ENCODE data around the gene MOV10L1.

MOV10L1 gene

DNA sequence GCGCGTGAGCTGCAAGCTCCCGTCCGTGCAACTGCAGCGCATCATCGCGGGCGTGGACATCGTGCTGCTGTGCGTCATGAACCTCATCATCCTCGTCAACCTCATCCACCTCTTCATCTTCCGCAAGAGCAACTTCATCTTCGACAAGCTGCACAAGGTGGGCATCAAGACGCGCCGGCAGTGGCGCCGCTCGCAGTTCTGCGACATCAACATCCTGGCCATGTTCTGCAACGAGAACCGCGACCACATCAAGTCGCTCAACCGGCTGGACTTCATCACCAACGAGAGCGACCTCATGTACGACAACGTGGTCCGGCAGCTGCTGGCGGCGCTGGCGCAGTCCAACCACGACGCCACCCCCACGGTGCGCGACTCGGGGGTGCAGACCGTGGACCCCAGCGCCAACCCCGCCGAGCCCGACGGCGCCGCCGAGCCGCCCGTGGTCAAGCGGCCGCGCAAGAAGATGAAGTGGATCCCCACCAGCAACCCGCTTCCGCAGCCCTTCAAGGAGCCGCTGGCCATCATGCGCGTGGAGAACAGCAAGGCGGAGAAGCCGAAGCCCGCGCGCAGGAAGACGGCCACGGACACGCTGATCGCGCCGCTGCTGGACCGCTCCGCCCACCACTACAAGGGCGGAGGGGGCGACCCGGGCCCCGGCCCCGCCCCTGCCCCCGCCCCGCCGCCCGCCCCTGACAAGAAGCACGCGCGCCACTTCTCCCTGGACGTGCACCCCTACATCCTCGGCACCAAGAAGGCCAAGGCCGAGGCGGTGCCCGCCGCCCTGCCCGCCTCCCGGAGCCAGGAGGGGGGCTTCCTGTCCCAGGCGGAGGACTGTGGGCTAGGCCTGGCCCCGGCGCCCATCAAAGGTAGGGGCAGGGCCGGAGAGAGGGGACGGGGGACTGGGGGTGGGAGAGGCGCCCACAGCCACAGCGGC is 88.0 kb downstream of the MOV10L1 start:
- DNase-seq (ENCODE audit: low read depth): no peak

DNA sequence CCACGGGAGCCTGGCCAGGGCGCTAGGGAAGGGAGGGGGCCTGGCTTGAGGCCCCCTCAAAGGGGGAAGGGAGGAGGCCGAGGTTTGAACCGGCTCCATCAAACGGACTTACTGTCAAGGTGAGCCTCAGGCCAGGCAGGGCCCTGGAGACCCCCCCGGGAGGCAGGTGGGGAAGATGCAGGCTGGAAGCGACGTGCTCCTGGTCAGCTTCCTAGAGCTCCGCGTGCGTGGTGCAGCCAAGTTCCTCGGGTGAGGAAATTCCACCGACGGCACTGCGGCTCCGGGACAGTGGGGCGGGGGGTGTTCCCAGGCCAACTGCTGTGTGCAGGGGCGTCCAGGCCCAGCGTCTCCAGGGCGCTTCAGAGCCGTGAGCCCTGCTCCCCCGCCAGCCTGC is 88.7 kb downstream of the MOV10L1 start:
- no peak for DNase-seq (ENCODE audit: low read depth)

DNA sequence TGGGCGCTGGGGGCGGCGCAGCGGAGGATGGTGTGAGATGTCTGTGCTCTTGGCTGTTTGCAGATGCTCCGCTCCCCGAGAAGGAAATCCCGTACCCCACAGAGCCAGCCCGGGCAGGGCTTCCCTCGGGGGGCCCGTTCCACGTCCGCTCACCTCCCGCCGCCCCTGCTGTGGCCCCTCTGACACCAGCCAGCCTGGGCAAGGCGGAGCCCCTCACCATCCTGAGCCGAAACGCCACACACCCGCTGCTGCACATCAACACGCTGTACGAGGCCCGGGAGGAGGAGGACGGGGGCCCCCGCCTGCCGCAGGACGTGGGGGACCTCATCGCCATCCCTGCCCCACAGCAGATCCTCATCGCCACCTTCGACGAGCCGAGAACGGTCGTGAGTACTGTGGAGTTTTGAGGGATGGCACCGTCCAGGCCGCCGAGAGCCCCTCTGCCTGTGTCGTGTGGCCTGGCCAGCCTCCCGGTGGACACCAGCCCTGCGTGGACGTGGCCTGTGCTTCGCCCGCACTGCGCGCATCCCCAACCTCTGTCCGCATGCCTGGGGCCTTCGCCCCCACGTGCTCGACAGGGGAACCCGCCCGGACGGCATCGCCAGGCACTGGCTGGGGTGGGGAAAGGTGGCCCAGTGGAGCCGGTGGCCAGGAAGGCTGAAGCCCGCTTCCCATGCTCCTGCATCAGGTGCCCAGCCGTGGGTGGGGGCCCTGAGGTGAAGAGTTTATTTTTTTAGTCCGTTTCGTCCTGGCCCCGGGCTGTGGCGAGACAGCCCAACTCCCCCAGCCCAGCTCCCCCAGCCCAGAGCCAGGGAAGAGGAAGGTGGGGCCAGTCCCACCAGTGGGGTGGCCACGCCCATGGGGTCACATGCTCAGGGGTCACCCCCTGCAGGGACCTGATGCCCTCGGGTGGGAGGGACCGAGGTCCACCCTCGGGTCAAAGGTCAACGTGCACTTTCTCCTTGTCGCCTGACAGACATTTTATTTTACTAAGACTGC is 89.4 kb downstream of the MOV10L1 start:
- no peak for DNase-seq (ENCODE audit: low read depth)

DNA sequence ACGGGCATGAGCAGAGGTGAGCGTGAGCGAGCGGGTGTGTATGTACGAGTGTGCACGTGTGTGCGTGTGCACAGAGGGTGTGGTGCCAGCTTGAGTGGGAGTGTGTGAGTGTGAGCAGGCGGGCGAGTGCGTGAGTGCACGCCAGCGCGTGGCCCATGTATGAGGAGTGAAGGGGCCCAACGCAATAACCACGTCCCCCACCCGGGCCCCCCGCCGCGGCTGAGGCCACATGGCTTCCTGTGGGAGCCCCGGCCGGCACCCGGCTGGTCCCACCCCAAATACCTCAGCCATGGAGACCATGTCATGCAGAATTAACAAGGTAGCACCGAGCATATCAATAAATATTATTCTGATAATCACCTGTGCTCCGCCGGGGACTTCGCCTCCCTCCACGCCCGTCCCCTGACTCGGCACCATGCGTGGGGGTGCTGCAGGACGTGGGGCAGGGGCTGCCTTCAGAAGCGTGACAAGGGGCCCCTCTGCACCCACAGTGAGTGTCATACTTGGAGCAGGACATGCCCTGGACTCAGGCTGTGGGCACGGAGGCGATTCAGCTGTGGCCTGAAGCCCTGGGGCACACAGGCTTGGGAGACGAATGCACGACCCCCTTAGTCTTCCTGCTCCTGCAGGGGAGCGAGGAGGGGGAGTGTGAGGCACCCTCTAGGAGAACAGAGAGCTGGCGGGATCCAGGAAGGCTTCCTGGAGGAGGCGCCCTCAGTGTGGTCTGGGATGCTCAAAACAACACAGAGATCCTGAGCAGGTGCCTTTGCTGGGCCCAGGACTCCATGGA is 90.3 kb downstream of the MOV10L1 start:
- no peak for DNase-seq (ENCODE audit: low read depth)

DNA sequence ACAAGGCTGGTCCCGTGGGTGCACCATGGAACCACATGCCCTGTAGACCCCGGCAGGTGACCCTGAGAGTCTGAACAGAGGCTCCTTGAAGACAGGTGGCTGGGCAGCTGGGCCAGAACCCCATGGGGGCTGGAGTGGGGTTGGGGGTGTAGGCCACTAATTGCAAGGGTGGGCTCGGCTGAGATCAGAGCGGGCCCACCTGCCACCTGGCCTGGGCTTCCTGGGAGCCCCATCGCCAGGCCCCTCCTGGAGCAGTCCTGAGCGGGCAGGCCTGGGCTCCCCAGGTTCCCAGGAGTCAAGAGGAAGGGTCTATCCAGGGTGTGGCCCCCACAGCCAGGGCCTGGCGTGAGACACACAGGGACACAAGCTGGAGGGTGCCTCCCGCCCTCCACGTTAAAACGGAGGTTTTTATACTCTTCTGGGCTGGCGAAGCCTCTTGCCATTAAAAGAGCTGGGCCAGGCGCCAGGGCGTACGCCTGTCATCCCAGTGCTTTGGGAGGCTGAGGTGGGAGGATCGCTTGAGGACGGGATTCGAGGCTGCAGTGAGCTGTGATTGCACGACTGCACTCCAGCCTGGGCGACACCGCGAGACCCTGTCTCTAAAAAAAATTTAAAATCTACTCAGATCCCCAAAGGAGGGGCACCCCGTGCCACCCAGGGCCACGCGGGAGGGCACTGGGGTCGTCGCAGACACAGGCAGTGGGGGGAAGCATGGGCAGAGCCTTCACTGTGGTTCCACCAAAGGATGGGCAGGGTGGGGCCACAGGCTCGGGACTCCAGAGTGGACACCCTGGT is 91.1 kb downstream of the MOV10L1 start:
- no peak for DNase-seq (ENCODE audit: low read depth)

DNA sequence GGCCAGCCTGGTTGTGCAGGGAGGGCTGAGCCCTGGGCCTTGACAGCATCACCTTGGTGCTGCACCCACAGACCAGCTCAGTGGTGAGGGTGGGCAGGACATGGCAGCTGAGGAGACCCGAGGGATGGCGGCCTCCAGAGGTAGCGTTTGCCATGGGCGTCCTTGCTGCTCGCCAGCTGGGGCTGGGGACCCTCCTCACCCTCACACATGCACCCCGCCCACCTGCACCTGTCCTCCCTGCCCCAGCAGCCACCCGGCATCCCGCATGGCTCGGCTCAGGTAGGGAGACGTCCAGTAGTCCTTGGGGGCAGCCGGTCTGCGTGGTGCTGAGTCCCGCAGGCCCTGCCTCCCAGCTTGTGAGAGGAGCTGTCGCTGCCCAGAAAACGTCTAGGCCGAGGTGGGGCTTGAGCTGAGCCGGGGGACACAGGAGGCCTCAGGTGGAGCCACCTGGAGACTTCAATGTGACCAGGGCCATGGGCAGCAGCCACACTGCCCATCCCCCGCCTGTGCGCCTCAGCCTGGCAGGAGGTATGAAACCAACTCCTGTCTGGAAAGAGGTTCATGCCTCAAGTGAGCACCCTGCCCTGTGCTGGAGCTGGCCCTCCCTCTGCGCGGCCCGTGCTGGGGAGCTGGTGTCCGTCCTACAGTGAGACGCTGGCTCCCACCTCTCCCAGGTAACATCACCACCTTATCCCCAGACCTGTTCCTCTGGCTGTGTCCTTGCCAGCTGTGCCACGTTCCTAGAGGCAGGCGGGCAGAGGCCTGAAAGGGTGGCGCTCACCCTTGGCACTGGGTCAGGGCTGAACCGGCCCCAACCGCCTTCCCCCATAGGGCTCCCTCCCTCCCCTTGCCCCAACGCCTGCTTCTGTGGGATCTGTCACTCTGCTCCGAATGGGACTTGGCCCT is 92.6 kb downstream of the MOV10L1 start:
- DNase-seq (ENCODE audit: low read depth): no peak

DNA sequence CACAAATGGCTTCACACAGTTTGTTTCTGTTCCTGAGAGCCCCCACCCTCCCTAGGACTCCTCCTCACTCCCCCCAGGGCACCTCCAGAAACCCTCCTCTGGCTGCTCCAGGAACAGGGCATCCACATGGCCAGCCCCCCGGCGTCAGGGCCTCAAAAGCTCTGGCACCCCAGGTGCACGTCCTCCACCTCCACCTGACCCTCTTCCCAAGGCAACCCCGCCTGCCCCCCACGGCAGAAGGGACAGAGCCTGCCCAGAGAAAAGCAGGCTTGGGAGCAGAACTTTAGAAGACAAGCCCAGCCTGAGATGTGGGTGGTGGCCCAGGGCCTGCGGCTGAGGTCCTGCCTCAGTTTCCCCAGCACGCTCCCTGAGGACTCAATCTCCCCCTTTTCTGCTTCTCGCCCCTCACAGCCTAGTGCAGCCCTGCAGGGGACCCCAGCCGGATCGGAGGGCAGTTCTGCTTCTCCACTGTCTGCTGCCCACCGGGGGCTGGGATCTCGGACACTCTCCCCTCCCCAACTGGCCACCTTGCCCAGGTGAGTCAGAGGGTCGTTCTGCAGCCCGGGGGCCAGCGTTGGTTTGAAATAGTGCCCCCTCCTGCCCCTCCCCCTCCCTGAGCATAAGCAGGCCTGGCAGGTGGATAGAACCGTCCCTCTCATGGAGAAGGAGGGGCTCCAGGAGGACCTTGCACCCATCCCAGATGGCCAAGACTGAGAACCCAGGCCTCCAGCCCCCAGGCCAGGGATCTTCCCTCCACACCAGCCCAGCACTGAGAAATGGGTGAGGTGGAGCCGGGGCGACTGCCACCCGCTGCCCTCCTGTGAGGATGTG is 93.5 kb downstream of the MOV10L1 start:
- no peak for DNase-seq (ENCODE audit: low read depth)

DNA sequence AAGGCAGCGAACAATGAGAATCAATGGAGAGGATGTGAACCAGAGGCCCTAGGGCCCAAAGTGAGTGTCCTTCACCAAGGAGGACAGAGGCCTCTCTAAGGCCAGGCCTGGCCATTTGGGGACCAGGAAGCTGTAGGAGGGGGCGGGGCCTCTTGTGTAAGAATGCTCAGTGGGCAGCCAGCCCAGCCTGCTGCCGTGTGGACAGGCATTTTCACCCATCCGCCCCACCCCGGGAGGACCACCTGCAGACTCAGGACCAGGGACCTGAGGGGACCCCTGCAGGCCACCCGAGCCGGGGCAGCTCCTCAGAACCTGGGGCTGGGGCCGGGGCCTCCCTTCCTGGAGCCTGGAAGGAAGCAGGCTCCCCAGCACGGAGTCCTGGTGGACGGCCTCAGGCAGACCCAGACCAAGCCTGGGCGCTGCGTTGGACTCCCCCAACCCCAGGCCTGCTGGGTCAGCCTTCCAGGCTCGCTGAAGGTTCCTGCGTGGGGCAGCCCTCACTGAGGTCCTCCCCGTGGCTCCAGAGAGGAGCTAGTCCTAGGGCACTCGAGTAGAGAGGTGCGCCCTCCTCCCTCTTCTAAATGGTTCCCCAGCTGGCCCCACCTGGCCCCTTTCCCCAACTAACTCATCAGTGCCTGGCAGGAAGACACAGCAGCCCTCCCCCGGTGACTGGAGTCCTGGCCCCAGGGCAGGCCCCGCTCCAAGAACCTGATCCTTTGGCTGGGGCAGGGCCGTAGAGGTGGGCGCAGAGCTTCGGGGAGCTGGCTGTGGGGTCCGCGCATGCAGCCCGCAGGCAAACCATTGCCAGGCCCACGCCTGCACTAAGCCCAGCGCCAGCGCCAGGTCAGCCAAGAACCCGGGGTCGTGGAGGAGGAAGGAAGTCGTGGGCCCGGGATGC is 94.4 kb downstream of the MOV10L1 start:
- DNase-seq (ENCODE audit: low read depth): no peak

DNA sequence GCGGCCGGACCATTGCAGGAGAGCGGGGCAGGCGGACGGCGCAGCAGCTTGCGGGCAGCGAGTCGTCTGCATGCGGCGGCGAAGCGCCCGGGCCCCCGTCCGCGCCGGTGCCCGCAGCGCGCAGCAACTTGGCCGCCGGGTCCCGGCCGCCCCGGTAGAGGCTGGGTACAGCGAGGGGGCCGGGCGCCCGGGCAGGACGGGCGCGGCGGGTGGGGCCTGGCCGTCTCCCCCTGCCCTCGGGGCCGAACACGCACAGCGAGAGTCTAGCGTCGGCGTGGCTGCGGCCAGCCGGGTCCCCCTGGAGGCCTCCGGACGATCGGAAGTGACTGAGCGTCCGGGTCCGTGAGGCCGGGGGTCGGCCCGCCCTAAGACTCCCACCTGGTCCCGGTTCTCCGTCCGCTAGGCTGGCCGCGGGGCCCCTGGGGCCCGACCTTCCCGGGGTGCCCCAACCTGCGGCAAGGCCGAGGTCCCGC is 95.1 kb downstream of the MOV10L1 start:
- no peak for DNase-seq (ENCODE audit: low read depth)

DNA sequence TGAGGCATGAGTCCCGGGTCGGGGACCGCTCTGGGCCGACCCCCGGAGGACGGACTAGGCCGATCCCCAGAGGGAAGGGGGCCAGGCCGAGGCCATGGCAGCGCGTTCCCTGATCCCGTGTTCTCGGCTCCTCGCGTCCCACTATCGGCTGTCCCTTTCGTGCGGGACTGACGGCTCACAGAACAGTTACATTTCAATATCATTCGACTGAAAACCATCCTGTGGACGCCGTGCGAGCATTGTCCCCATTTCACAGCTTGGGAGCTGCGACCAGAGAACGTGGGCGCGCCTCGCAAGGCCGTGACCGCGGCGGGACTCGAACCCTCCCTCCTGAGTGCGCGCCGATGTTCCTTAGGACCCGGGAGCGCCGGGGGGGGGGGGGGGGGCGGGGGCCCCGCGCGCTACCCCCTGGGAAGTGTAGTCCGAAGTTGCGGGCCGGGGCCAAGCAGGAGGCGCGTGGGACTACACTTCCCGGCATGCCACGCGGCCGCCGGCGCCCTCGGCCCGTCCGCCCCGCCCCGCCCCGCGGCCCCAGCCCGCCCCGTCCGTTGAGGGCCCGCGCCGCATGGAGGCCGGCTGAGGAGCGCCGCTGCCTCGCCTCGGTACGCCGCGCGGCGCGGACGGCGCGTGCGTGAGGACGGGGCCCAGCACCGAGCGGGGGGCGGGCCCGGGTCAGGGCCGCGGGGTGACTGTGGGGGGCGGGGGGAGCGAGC is 95.7 kb downstream of the MOV10L1 start, which contains the start of gene TRABD:
TRABD (plus strand) TSS at position 539 of the 713 bp plus-strand sequence. CDS start 7,148 bp downstream, outside the sequence.
- DNase-seq (ENCODE audit: low read depth): peak; percentile 85

DNA sequence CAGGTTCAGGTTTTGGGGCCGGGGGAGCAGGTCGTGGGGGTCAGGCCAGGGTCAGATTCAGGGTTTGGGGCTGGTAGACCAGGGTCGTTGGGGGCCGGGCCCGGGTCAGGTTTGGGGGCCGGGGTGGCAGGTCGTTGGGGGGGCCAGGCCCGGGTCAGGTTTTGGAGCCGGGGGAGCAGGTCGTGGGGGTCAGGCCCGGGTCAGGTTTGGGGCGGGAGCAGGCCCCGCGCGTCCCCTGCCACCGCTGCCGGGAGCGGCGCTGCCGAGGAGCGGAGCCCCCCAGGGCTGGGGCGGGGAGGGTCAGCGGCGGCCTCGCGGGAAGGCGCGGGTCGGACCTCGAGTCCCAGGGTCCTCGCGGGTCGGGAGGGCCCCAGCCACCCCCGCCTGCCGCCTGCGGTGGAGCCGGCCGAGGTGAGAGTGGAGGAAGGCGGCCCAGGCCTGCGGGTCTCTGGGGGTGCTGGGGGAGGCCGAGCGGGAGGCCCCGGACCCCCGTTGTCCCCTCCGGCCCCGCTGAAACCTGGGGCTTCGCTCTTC is 96.4 kb downstream of the MOV10L1 start:
- DNase-seq (ENCODE audit: low read depth): no peak

DNA sequence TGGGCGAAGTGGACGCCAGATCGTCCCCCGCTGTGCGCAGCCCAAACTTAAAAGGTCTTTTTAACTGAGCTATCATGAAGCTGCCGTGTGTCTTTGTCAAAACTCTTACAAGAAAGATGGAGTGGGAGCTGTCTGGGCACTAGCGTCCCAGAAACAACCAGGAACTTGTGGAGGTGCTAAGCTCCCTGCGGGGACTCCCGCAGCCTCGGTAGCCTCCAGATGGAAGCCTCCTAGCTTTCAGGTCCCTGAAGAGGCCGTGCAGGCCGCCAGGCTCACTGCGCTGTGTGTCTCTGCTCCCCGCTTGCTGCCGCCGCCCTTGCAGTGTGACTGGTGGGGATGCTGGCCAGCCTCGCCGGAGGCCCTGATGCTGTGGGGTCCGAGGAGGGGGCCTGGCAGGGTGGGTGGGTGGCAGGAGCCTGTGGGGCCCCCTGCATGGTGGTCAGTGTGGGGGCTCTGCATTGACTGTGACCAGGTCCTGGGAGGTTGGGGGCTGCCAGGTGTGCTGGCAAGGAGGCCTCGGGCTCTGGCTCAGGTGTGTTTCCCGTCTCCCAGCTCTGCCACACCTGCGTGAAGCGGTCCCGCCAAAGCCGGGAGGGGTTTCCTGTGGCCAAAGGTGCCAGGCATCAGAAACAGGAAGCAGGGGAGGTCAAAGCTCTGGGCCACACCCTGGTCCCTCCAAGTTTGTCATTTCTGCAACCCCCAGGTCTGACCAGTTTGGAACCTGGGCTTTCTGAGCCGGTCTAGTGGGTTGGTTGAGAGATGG is 97.1 kb downstream of the MOV10L1 start:
- DNase-seq (ENCODE audit: low read depth): no peak

DNA sequence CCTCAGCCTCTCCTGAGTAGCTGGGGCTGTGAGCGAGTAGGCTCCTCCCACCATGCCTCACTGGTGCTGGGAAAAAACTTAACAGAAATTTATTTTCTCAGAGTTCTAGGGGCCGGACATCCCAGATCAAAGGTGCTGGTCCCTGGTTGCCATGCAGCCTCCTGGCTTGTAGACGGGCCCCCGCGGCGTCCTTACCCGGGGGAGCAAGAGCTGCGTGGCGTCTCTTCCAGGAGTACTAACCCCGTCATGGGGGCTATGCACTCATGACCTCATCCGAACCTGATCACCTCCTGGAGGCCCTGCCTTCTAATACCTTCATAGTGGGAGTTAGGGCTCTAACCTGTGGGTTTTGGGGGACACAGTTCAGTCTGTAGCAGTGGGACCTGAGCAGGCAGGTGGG is 98.5 kb downstream of the MOV10L1 start:
- no peak for DNase-seq (ENCODE audit: low read depth)

DNA sequence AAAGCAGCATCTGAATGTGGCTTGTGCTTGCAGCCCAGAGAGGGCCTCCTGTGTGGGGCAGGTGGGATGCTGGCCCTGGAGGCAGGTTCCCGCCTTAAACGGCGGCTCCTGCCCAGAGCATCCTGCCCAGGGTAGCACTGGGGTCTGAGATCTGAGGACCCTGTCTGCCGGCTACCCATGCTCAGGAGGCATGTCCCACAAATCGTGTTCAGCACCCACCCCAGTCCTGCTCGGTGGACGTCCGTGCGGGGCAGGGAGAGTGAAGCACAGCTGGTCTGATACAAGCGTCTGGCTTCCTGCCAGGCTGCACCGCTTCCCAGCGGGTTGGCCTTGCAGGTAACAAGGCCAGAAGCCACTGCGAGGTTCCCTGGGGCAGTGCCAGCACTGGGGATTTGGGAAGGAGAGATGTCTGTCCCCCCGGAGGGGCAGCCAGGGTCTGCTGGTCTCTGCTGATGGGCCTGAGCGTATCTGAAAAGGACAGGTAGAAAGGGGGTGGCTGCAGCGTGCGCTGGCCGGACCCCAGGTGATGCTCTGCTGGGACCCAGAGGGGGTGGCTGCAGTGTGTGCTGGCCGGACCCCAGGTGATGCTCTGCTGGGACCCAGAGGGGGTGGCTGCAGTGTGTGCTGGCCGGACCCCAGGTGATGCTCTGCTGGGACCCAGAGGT is 99.5 kb downstream of the MOV10L1 start:
- no peak for DNase-seq (ENCODE audit: low read depth)

DNA sequence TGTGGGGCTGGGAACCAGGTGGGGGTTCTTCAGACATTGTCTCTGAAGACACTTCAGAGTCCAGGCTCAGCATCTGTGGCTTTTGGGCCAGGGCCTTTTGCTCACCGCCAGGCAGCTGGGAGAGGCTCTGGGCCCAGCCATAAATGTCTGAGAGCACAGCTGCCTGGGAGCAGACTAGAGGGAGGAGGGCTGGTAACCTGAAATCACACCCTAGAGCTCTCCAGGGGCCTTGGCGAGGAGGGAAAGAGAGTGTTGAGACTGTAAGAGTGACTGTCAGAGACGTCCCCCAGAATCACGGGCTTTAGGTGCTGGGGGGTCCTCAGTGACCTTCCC is 100.0 kb downstream of the MOV10L1 start:
- no peak for DNase-seq (ENCODE audit: low read depth)

Measured in activated T-helper 1 cell treated with Interleukin-2 at 50 U/mL for 16 hours (primary cell).